ENCODE results near the gene NXNL1.

Gene NXNL1

DNA sequence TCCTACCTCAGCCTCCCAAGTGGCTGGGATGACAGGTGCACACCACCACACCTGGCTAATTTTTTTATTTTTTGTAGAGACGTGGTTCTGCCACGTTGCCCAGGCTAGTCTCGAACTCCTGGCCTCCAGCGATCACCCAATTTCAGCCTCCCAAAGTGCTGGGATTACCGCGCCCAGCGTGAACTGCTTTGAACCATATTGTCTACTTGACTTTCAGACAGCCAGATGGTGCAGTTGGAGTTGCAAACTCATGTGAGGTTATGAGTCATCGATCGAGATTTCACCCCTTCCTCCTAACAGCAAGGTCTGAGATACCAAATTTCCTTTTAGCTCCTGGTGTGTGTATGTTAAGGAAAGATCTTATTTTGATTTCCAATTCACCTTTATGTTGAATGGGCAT, 12.3 kb upstream of the NXNL1 start:
- Histone ChIP-seq H3K27ac (ENCODE audit: low read length) (no peak overlapping the region), H3K4me2 (ENCODE audit: low read depth, low read length) (no peak overlapping the region), H3K9ac (ENCODE audit: low read length) (no peak overlapping the region), H3K27me3 (replicated peaks; ENCODE audit: insufficient read depth, low read length) (peaks cover 23% of the 10 kb centered on the region), H3K36me3 (replicated peaks; ENCODE audit: insufficient read depth, low read length) (no peaks in the 10 kb centered on the region), H4K20me1 (ENCODE audit: insufficient read depth, low read length) (no peaks in the 10 kb centered on the region), H2AFZ (ENCODE audit: low read length) (no peak overlapping the region), H3K4me3 (ENCODE audit: low read length) (no peak overlapping the region), H3K4me1 (ENCODE audit: low read length) (0 out of 2 replicates have a peak, but pooled peaks cover 4% of the 10 kb centered on the region), H3F3A (ENCODE audit: insufficient read depth, low read length) (no peaks in the 10 kb centered on the region), H3K9me3 (replicated peaks; ENCODE audit: insufficient read depth, low read length) (no peaks in the 10 kb centered on the region), H3K9me2 (replicated peaks; ENCODE audit: insufficient read depth, low read length) (no peaks in the 10 kb centered on the region), H3K79me2 (ENCODE audit: low read length) (no peaks in the 10 kb centered on the region)
- TF ChIP-seq CTCF (IDR thresholded peaks at IDR 0.05; ENCODE audit: low read length): no peak
- TF ChIP-seq EZH2phosphoT487 (IDR thresholded peaks at IDR 0.05; ENCODE audit: low read length): no peak
- TF ChIP-seq EZH2 (optimal IDR thresholded peaks at IDR 0.05; ENCODE audit: low read depth, low read length): no peak
- DNase-seq: no peak

DNA sequence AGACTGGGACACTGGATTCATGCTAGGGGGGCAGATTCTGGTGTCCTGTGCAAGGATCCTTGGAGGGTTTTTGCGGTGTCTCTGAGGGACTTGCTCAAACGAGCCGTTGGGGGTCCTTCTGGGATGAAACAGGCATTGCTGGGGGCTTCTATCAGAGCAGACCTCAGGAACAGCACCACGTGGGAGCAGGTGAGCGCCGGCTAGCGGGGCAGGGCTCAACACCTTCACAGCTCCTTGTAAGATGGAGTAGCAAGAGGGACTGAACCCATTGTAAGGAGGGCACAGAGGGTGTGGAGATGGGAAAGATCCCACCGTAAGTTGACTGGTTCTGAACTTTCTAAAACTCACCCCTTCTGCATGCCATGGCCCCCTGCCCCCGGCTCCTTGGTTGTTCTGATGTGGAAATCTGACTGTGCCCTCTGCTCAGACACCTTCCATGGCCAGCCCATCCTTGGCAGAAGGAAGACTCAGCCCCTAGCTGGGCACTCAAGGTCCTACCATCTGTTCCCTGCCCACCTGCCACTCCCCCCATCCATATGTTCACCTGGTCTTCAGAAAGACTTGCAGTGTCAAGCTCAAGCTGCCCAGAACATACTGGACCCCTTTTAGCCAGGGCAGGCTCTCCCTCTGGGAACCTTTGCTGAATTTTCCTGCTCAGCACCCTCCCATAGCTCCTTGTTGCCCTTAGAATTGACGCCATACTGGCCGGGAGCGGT, 10.8 kb upstream of the NXNL1 start:
- Histone ChIP-seq H2AFZ (ENCODE audit: low read length) (no peak overlapping the region), H3K9ac (ENCODE audit: low read length) (no peak overlapping the region), H3K79me2 (ENCODE audit: low read length) (no peaks in the 10 kb centered on the region), H3K4me2 (ENCODE audit: low read depth, low read length) (no peak overlapping the region), H3K4me1 (ENCODE audit: low read length) (0 out of 2 replicates have a peak, but pooled peaks cover 4% of the 10 kb centered on the region), H3K9me2 (replicated peaks; ENCODE audit: insufficient read depth, low read length) (no peaks in the 10 kb centered on the region), H3F3A (ENCODE audit: insufficient read depth, low read length) (no peaks in the 10 kb centered on the region), H3K36me3 (replicated peaks; ENCODE audit: insufficient read depth, low read length) (no peaks in the 10 kb centered on the region), H4K20me1 (ENCODE audit: insufficient read depth, low read length) (no peaks in the 10 kb centered on the region), H3K27ac (ENCODE audit: low read length) (no peak overlapping the region), H3K27me3 (replicated peaks; ENCODE audit: insufficient read depth, low read length) (peaks cover 27% of the 10 kb centered on the region), H3K4me3 (ENCODE audit: low read length) (no peak overlapping the region), H3K9me3 (replicated peaks; ENCODE audit: insufficient read depth, low read length) (no peaks in the 10 kb centered on the region)
- TF ChIP-seq EZH2 (optimal IDR thresholded peaks at IDR 0.05; ENCODE audit: low read depth, low read length) (no peak), EZH2phosphoT487 (IDR thresholded peaks at IDR 0.05; ENCODE audit: low read length) (no peak), CTCF (IDR thresholded peaks at IDR 0.05; ENCODE audit: low read length) (no peak)
- DNase-seq: no peak

GRCh38 chr19:17470068-17470841, 9.5 kb upstream of the NXNL1 start, which contains the start of gene SLC27A1:
Gene SLC27A1 (plus strand): TSS chr19:17470524. CDS start chr19:17470541, 17 bp downstream.
- Histone ChIP-seq H3K4me2 (ENCODE audit: low read depth, low read length) (peak within 1 kb of the TSS; percentile 58), H3K9ac (ENCODE audit: low read length) (no peak within 1 kb of the TSS; the same call in 1 of the 2 replicates), H3K27ac (ENCODE audit: low read length) (no peak within 1 kb of the TSS), H3K4me1 (ENCODE audit: low read length) (0 out of 2 replicates have a peak, but pooled peaks cover 4% of the 10 kb centered on the region), H4K20me1 (ENCODE audit: insufficient read depth, low read length) (no peaks in the 10 kb centered on the region), H3K36me3 (replicated peaks; ENCODE audit: insufficient read depth, low read length) (no peaks in the 10 kb centered on the region), H3K79me2 (ENCODE audit: low read length) (no peaks in the 10 kb centered on the region), H3K9me3 (replicated peaks; ENCODE audit: insufficient read depth, low read length) (no peaks in the 10 kb centered on the region), H3K9me2 (replicated peaks; ENCODE audit: insufficient read depth, low read length) (no peaks in the 10 kb centered on the region), H3F3A (ENCODE audit: insufficient read depth, low read length) (no peaks in the 10 kb centered on the region), H3K27me3 (replicated peaks; ENCODE audit: insufficient read depth, low read length) (peaks cover 28% of the 10 kb centered on the region), H2AFZ (ENCODE audit: low read length) (peak within 1 kb of the TSS; percentile 52), H3K4me3 (ENCODE audit: low read length) (peak within 1 kb of the TSS; percentile 57)
- TF ChIP-seq EZH2 (optimal IDR thresholded peaks at IDR 0.05; ENCODE audit: low read depth, low read length): no peak
- no peak for TF ChIP-seq EZH2phosphoT487 (IDR thresholded peaks at IDR 0.05; ENCODE audit: low read length)
- no peak for TF ChIP-seq CTCF (IDR thresholded peaks at IDR 0.05; ENCODE audit: low read length)
- DNase-seq: peak; percentile 90

Data from MM.1S (cell line).